Measurements from ENCODE around the gene GSE1. TPM values are rescaled to one million over a fixed set of nuclear protein-coding genes. Genes with fewer than 3 reads are reported as not detected.

Gene GSE1
- total and polyA plus RNA-seq, 2 of the 13 experiments (the other 11 are each of a cell fraction or from before 2014, with no cell fraction given): 16.1 to 31.2 TPM

GRCh38 chr16:85688586-85689284 lies 75.6 kb downstream of the GSE1 start, which contains the start of gene GINS2 (continued):
- peak; percentile 32; the same call in 1 of the 2 replicates for TF ChIP-seq NFE2L1 (CRISPR knock-in tag; IDR thresholded peaks at IDR 0.05; ENCODE audit: borderline replicate concordance)
- TF ChIP-seq SP5 (CRISPR knock-in tag; IDR thresholded peaks at IDR 0.05; ENCODE audit: borderline replicate concordance, low read depth): peak; percentile 79; the same call in 1 of the 2 replicates
- TF ChIP-seq ZNF207 (IDR thresholded peaks at IDR 0.05; ENCODE audit: borderline replicate concordance): no peak
- TF ChIP-seq TCF12 (IDR thresholded peaks at IDR 0.05): no peak
- peak; percentile 38; the same call in 1 of the 2 replicates for TF ChIP-seq TCF12 (CRISPR knock-in tag; IDR thresholded peaks at IDR 0.05)
- no peak for TF ChIP-seq REST (IDR thresholded peaks at IDR 0.05; ENCODE audit: borderline replicate concordance in 1 of 2, low read depth in 1 of 2, low read length in 2 of 2)
- peak; percentile 65; the same call in 1 of the 2 replicates for TF ChIP-seq HDAC2 (CRISPR knock-in tag; IDR thresholded peaks at IDR 0.05)
- peak; percentile 64; the same call in 1 of the 2 replicates for TF ChIP-seq IRF9 (CRISPR knock-in tag; IDR thresholded peaks at IDR 0.05; ENCODE audit: borderline replicate concordance)
- TF ChIP-seq ZNF512 (CRISPR knock-in tag; IDR thresholded peaks at IDR 0.05): no peak
- no peak for TF ChIP-seq HOXA7 (CRISPR knock-in tag; IDR thresholded peaks at IDR 0.05)
- TF ChIP-seq DR1 (CRISPR knock-in tag; IDR thresholded peaks at IDR 0.05): peak; percentile 79
- no peak for TF ChIP-seq NFE2L2 (IDR thresholded peaks at IDR 0.05; ENCODE audit: low read length)
- TF ChIP-seq AKNA (CRISPR knock-in tag; IDR thresholded peaks at IDR 0.05; ENCODE audit: borderline replicate concordance): peak; percentile 61; the same call in 1 of the 2 replicates
- no peak; the same call in 1 of the 2 replicates for TF ChIP-seq CHCHD3 (CRISPR knock-in tag; IDR thresholded peaks at IDR 0.05)
- peak; percentile 57; the same call in 1 of the 2 replicates for TF ChIP-seq FLYWCH1 (CRISPR knock-in tag; IDR thresholded peaks at IDR 0.05)
